Right atrium auricular region (tissue), 2 donors: Measurements from ENCODE around the gene CUX1. TPM values are rescaled to one million over a fixed set of nuclear protein-coding genes. Genes with fewer than 3 reads are reported as not detected.
"Not testable (repeated sequence)": the region's sequence is repeated elsewhere in the genome, so short reads cannot be mapped to it uniquely, and the experiment has no call there.

Experiments used
- DNase-seq: peaks from one replicate; pipeline ENCODE4 v3.0.0-alpha.2; 2019; ENCODE audit warnings: low spot score
- H3K27ac ChIP-seq, 2 donors: fragments of 200-600 bp; sonication (generic); 1 replicate in 1 of 2; 2 replicates in 1 of 2; pipeline ENCODE4 v1.5.1; 2016 to 2019
- H3K27me3 ChIP-seq, 2 donors: fragments of 200-600 bp; sonication (generic); one replicate each; pipeline versions ENCODE4 v1.5.1 to v1.6.0; 2017 to 2019
- H3K36me3 ChIP-seq: fragments of 200-600 bp; sonication (generic); one replicate; pipeline ENCODE4 v1.5.1; 2016
- H3K4me1 ChIP-seq, 2 donors: fragments of 200-600 bp; sonication (generic); one replicate each; pipeline versions ENCODE4 v1.5.1 to v1.6.0; 2017 to 2019
- H3K4me3 ChIP-seq, 2 donors: fragments of 200-600 bp; sonication (generic); 1 replicate in 1 of 2; 2 replicates in 1 of 2; pipeline ENCODE4 v1.5.1; 2017 to 2019; ENCODE audit warnings: mild to moderate bottlenecking in 1 of 2, moderate library complexity in 1 of 2
- H3K9me3 ChIP-seq, 2 donors: fragments of 200-600 bp; sonication (generic); one replicate each; pipeline ENCODE4 v1.5.1; 2019
- CTCF ChIP-seq, 2 donors: fragments of 200-600 bp; sonication (generic); IDR thresholded peaks; one replicate each; pipeline ENCODE4 v1.5.1; 2019; ENCODE audit warnings: antibody characterized with exemption in 2 of 2
- total RNA-seq, 2 donors: library from RNA; depleted of rRNA; stranded (reverse); fragments of >200 nt; gene quantifications; one replicate each; pipeline ENCODE4 v1.1.0, GENCODE V29; 2016

CUX1 gene
- total RNA-seq, 2 donors from 2014 or later: 71.1 to 94.4 TPM

- no peaks in the 10 kb centered on the region for H3K27me3 ChIP-seq
- H3K9me3 ChIP-seq: no peaks in the 10 kb centered on the region
- DNase-seq: no peak
- no peak for TF ChIP-seq CTCF (IDR thresholded peaks at IDR 0.05)
- H3K4me1 ChIP-seq: peaks cover 0 to 10% of the 10 kb centered on the region in 2 donors
- H3K36me3 ChIP-seq: no peaks in the 10 kb centered on the region
- H3K27ac ChIP-seq: no peak overlapping the region
- no peak overlapping the region for H3K4me3 ChIP-seq
These were observed 503.4 kb downstream of the CUX1 start for GRCh38 chr7:102320601-102321350.

- H3K36me3 ChIP-seq: no peaks in the 10 kb centered on the region
- peak overlapping the region in 1 of 2 donors; percentile 21 for H3K4me3 ChIP-seq
- H3K4me1 ChIP-seq: peaks cover 0 to 10% of the 10 kb centered on the region in 2 donors
- H3K9me3 ChIP-seq: no peaks in the 10 kb centered on the region
- no peak overlapping the region for H3K27ac ChIP-seq
- no peaks in the 10 kb centered on the region for H3K27me3 ChIP-seq
- no peak for TF ChIP-seq CTCF (IDR thresholded peaks at IDR 0.05)
- no peak for DNase-seq
These were observed 504.1 kb downstream of the CUX1 start for GRCh38 chr7:102321351-102322201.

- no peak overlapping the region for H3K4me3 ChIP-seq
- no peak overlapping the region for H3K27ac ChIP-seq
- no peaks in the 10 kb centered on the region for H3K27me3 ChIP-seq
These were observed 504.8 kb downstream of the CUX1 start for GRCh38 chr7:102322202-102322715.

GRCh38 chr7:102323914-102324195 is 506.4 kb downstream of the CUX1 start:
- Histone ChIP-seq H3K36me3 (no peaks in the 10 kb centered on the region), H3K4me1 (peaks cover 0 to 10% of the 10 kb centered on the region in 2 donors), H3K27ac (no peak overlapping the region), H3K27me3 (no peaks in the 10 kb centered on the region), H3K9me3 (no peaks in the 10 kb centered on the region), H3K4me3 (no peak overlapping the region)
- no peak for DNase-seq
- no peak for TF ChIP-seq CTCF (IDR thresholded peaks at IDR 0.05)

More at GRCh38 chr7:102322202-102322715, 504.8 kb downstream of the CUX1 start:
- Histone ChIP-seq H3K36me3 (no peaks in the 10 kb centered on the region), H3K9me3 (no peaks in the 10 kb centered on the region), H3K4me1 (peaks cover 0 to 10% of the 10 kb centered on the region in 2 donors)
- DNase-seq: no peak
- no peak for TF ChIP-seq CTCF (IDR thresholded peaks at IDR 0.05)

GRCh38 chr7:102325106-102325505 is 507.7 kb downstream of the CUX1 start:
- H3K36me3 ChIP-seq, H3K9me3 ChIP-seq, H3K4me1 ChIP-seq, H3K27ac ChIP-seq, H3K27me3 ChIP-seq, H3K4me3 ChIP-seq, DNase-seq: not testable (repeated sequence)
